ENCODE measurements around the gene SDR42E1. TPM values are rescaled to one million over a fixed set of nuclear protein-coding genes. Genes with fewer than 3 reads are reported as not detected.

SDR42E1 gene
- total and polyA plus RNA-seq, 2 of the 13 experiments (the other 11 are each of a cell fraction or from before 2014, with no cell fraction given): 0.01 to 0.13 TPM

DNA sequence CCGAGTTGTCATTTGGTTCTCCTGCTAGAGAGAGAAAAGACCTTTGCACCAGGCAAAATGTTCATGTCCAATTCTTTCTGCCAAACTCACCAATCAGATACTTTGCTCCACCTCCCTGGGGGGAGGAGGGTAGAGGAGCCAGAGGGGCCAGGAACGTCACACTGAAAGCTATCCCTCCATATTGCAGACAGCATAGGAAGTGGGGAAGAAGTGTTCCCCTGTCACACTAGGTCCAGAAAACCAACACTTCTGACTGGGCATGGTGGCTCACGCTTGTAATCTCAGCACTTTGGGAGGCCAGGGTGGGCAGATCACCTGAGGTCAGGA is 33.3 kb upstream of the SDR42E1 start (continued):
- TF ChIP-seq ZNF639 (CRISPR knock-in tag; conservative IDR thresholded peaks at IDR 0.05) (no peak), ETV5 (CRISPR knock-in tag; IDR thresholded peaks at IDR 0.05; ENCODE audit: borderline replicate concordance) (no peak; the same call in 1 of the 2 replicates), ELF3 (CRISPR knock-in tag; IDR thresholded peaks at IDR 0.05) (no peak), MYC (CRISPR knock-in tag; IDR thresholded peaks at IDR 0.05; ENCODE audit: borderline replicate concordance) (peak; percentile 28; the same call in 1 of the 2 replicates), HOXA3 (CRISPR knock-in tag; IDR thresholded peaks at IDR 0.05) (peak; percentile 43; the same call in 1 of the 2 replicates), HDAC2 (CRISPR knock-in tag; IDR thresholded peaks at IDR 0.05) (peak; percentile 29; the same call in 1 of the 2 replicates), DRAP1 (CRISPR knock-in tag; IDR thresholded peaks at IDR 0.05) (0 out of 2 replicates have a peak, but pooled peaks have one; percentile 23), ZNF124 (CRISPR knock-in tag; IDR thresholded peaks at IDR 0.05) (0 out of 2 replicates have a peak, but pooled peaks have one; percentile 33), ZMYM2 (CRISPR knock-in tag; IDR thresholded peaks at IDR 0.05) (peak; percentile 56; the same call in 1 of the 2 replicates), POLR2AphosphoS5 (IDR thresholded peaks at IDR 0.05; ENCODE audit: low read depth, low read length) (0 out of 2 replicates have a peak, but pooled peaks have one; percentile 39), ZBTB1 (CRISPR knock-in tag; IDR thresholded peaks at IDR 0.05; ENCODE audit: borderline replicate concordance) (no peak), HNF4A (CRISPR knock-in tag; IDR thresholded peaks at IDR 0.05) (peak; percentile 74), MED8 (CRISPR knock-in tag; IDR thresholded peaks at IDR 0.05; ENCODE audit: insufficient replicate concordance) (no peak), KDM5A (IDR thresholded peaks at IDR 0.05; ENCODE audit: borderline replicate concordance, low read length) (no peak), GABPB1 (CRISPR knock-in tag; IDR thresholded peaks at IDR 0.05) (peak; percentile 91), HOMEZ (CRISPR knock-in tag; IDR thresholded peaks at IDR 0.05; ENCODE audit: low read depth) (peak; percentile 62; the same call in 1 of the 2 replicates), IRF2 (CRISPR knock-in tag; IDR thresholded peaks at IDR 0.05) (no peak), NFYB (CRISPR knock-in tag; IDR thresholded peaks at IDR 0.05) (peak; percentile 58), ZNF607 (CRISPR knock-in tag; IDR thresholded peaks at IDR 0.05; ENCODE audit: borderline replicate concordance) (no peak), TBX3 (IDR thresholded peaks at IDR 0.05; ENCODE audit: borderline replicate concordance) (no peak), KAT8 (CRISPR knock-in tag; IDR thresholded peaks at IDR 0.05) (peak; percentile 71; the same call in 1 of the 2 replicates), SALL1 (CRISPR knock-in tag; IDR thresholded peaks at IDR 0.05) (peak; percentile 52), PHF20 (CRISPR knock-in tag; IDR thresholded peaks at IDR 0.05) (0 out of 2 replicates have a peak, but pooled peaks have one; percentile 24), FOXJ3 (CRISPR knock-in tag; IDR thresholded peaks at IDR 0.05; ENCODE audit: borderline replicate concordance) (no peak), ZNF337 (CRISPR knock-in tag; IDR thresholded peaks at IDR 0.05; ENCODE audit: borderline replicate concordance, low read depth) (no peak), ZMYM3 (CRISPR knock-in tag; IDR thresholded peaks at IDR 0.05) (0 out of 2 replicates have a peak, but pooled peaks have one; percentile 20), EHMT2 (IDR thresholded peaks at IDR 0.05; ENCODE audit: borderline replicate concordance, low read depth, low read length) (peak; percentile 89), ZNF292 (CRISPR knock-in tag; IDR thresholded peaks at IDR 0.05; ENCODE audit: borderline replicate concordance, low read depth) (peak; percentile 45; the same call in 1 of the 2 replicates), ZNF546 (CRISPR knock-in tag; conservative IDR thresholded peaks at IDR 0.05) (no peak)
- TF ChIP-seq, protein P1, sequence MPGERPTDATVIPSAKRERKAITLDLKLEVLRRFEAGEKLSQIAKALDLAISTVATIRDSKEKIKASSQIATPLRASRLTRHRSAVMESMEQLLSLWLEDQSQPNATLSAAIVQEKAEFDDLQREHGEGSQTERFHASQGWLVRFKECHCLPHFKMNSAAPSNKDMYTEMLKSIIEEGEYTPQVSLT (CRISPR knock-in tag; IDR thresholded peaks at IDR 0.05; ENCODE audit: borderline replicate concordance, low read depth): no peak
